ENCODE data around the gene CEP120.

DNA sequence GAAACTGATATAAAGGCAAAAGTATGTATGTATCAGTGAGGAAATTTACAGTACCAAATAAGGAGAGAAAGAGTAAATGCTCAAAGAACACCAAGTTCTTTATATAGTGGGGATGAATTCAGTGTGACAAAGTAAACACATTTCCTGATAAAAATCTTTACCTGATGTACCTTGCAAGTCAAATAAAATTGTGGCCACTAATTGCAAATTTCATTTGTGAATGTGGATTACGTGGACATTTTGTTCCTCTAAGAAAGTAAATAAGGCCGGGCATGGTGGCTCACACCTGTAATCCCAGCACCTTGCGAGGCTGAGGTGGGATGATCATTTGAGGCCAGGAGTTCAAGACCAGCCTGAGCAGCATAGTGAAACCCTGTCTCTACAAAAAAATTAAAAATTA, 25.7 kb downstream of the CEP120 start:
- TF ChIP-seq, protein P1, sequence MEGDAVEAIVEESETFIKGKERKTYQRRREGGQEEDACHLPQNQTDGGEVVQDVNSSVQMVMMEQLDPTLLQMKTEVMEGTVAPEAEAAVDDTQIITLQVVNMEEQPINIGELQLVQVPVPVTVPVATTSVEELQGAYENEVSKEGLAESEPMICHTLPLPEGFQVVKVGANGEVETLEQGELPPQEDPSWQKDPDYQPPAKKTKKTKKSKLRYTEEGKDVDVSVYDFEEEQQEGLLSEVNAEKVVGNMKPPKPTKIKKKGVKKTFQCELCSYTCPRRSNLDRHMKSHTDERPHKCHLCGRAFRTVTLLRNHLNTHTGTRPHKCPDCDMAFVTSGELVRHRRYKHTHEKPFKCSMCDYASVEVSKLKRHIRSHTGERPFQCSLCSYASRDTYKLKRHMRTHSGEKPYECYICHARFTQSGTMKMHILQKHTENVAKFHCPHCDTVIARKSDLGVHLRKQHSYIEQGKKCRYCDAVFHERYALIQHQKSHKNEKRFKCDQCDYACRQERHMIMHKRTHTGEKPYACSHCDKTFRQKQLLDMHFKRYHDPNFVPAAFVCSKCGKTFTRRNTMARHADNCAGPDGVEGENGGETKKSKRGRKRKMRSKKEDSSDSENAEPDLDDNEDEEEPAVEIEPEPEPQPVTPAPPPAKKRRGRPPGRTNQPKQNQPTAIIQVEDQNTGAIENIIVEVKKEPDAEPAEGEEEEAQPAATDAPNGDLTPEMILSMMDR (IDR thresholded peaks at IDR 0.05) = no peak
- TF ChIP-seq POLR2A (IDR thresholded peaks at IDR 0.05) (no peak), POLR2AphosphoS5 (IDR thresholded peaks at IDR 0.05) (no peak), EP300 (IDR thresholded peaks at IDR 0.05) (no peak)
